Astrocyte of the spinal cord (primary cell): ENCODE results near the gene FPGT.
"Not testable (repeated sequence)": the region's sequence is repeated elsewhere in the genome, so short reads cannot be mapped to it uniquely, and the experiment has no call there.

Experiments used
- DNase-seq: peaks from one replicate; pipeline ENCODE4 v3.0.0; 2011; ENCODE audit warnings: low read depth, low spot score
- H3K4me3 ChIP-seq: 2 replicates; pipeline ENCODE4 v1.5.1; 2011; ENCODE audit warnings: low read depth, mild to moderate bottlenecking, low read length, moderate library complexity
- CTCF ChIP-seq: IDR thresholded peaks from 2 replicates; pipeline ENCODE4 v1.5.1; 2012; ENCODE audit warnings: low read depth, mild to moderate bottlenecking, low read length, inconsistent platforms
- in situ Hi-C: cut with HindIII; loops from 2 replicates; pipeline ENCODE4 v1.10.0; 2017; ENCODE audit warnings: low sequenced_read_pairs

Gene FPGT

DNA sequence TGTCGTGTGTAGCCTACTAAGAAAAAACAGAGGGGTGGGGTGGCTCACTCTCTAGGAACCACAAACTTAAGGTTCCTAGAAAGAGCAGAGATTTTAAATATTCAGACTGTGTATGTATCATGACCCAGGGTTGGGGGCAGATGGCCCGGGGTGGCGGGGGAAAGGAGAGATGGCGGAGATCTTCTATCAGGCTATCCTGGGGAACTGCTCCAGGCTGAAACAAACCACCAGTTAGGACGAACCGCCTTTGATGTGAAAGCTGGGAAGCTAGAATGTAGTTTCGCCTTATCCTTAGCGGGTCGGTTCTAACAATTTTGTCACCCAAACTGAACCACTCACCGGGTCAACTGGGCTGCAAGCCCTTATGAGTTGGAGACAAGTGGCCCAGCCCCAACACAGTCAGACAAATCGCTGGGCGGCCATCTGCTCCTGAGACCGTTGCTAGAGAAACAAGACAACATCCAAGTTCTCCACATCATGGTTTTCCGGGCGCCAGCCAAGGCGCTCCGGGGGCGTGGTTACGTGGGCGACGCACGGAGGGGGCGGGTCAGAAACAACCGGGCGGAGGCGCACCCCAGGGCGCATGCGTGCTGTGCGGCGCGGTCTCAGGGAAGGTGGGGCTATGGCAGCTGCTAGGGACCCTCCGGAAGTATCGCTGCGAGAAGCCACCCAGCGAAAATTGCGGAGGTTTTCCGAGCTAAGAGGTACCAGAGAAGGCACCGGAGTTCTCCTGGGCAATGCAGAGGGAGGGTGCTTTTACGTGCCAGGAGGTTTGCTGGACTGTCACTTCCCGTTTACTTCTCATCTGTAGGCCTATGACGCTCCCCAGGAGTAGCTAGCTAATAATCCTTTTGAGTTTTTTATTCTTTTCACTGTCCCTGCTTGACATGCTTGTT lies at the start of gene FPGT, which contains the start of gene LRRIQ3:
Gene FPGT, plus strand, starts transcription at position 586 of the 896 bp plus-strand sequence. Its CDS starts 37 bp downstream, at position 623.
Gene LRRIQ3, minus strand, starts transcription at position 520 of the 896 bp plus-strand sequence. CDS start 14,492 bp downstream, outside the sequence.
- peak within 1 kb of the TSS; percentile 71 for H3K4me3 ChIP-seq
- in situ Hi-C loops, result no loop called here
- peak; percentile 97 for DNase-seq
- TF ChIP-seq CTCF, result no peak

DNA sequence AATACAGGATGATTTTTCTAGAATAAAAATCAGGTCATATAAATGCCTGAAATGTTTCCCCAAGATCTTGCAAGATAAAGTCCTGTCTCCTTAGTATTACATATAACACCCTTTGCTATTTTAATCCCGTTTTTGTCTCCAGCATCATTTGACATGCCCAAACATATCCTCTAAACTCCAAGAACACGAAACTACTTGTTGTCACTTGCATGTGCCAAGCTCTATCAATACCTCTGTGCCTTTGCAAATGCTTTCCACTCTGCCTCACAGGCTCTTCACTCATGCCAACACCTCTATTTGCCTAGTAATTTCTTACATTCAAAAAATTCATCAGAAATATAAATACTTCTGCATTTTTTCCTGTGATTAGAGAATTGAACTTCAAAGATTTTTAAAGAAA lies 38.0 kb upstream of the FPGT start:
- TF ChIP-seq CTCF, result no peak
- DNase-seq, result no peak
- in situ Hi-C loops, result no loop called here
- no peak overlapping the region for H3K4me3 ChIP-seq

GRCh38 chr1:74161497-74161896 lies 36.5 kb upstream of the FPGT start:
- no peak for TF ChIP-seq CTCF
- no peak overlapping the region for H3K4me3 ChIP-seq
- DNase-seq, result peak; percentile 43
- in situ Hi-C loops, result no loop called here

- no peak overlapping the region for H3K4me3 ChIP-seq
- no peak for DNase-seq
- in situ Hi-C loops, result no loop called here
- TF ChIP-seq CTCF, result no peak
These were observed 35.7 kb upstream of the FPGT start for GRCh38 chr1:74162333-74162732.

- DNase-seq, H3K4me3 ChIP-seq, in situ Hi-C loops: not testable (repeated sequence)
These were observed 23.6 kb upstream of the FPGT start for GRCh38 chr1:74174423-74174822.

DNA sequence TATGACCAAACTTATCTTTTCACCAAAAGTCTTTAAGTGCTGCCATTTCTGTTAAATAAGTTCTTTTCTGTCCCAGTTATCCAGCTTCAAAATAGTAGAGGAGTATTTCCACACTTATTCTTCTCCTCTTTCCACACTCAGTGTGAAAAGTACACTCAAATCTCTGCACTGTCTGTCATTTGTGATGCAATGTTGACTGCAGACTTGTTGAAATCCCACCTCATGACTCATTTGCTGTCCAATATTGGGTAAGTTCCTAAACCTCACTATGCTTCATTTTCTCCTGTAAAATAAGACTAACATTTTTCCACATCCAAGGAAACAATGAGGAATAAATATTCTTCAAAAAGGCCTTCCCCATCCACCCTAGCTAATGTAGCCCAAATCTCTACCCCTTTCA lies 17.6 kb upstream of the FPGT start:
- no peak for TF ChIP-seq CTCF
- DNase-seq, result peak; percentile 5
- in situ Hi-C loops, result no loop called here
- no peak overlapping the region for H3K4me3 ChIP-seq

DNA sequence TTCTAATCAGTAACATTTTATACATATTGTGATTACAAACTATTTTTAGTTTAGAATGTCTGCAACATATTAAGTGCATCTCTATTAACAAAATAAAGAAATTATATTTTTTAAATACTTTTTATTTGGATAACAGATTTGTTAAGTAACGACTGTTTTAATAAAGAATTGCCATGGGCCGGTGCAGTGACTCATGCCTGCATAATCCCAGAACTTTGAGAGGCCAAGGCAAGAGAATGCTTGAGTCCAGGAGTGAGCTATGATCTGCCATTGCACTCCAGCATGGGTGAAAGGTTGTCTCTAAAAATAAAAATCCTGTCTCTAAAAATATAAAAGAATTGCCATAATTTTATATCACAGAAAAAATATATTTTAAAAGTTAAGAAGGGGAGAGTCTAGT lies 4.1 kb upstream of the FPGT start:
- H3K4me3 ChIP-seq, result no peak overlapping the region
- DNase-seq, result peak; percentile 49
- in situ Hi-C loops, result no loop called here
- TF ChIP-seq CTCF, result no peak
